Dermis microvascular lymphatic vessel endothelial cell (primary cell): Measurements from ENCODE around the gene ALK. TPM values are rescaled to one million over a fixed set of nuclear protein-coding genes. Genes with fewer than 3 reads are reported as not detected.
A peak's percentile ranks its signal among the peaks of the same experiment; 100 is the strongest.

ENCODE experiments used
- DNase-seq, 2 donors: peaks; one replicate each; pipeline versions ENCODE4 v3.0.0 to v3.0.0-alpha.2; 2010; ENCODE audit warnings: low read depth in 2 of 2
- total RNA-seq: library from RNA; depleted of rRNA; stranded (reverse); fragments of >200 nt; gene quantifications from 2 replicates; pipeline ENCODE4 v1.2.1, GENCODE V29; 2014

ALK gene
- total RNA-seq, result not detected in 2 replicates

DNA sequence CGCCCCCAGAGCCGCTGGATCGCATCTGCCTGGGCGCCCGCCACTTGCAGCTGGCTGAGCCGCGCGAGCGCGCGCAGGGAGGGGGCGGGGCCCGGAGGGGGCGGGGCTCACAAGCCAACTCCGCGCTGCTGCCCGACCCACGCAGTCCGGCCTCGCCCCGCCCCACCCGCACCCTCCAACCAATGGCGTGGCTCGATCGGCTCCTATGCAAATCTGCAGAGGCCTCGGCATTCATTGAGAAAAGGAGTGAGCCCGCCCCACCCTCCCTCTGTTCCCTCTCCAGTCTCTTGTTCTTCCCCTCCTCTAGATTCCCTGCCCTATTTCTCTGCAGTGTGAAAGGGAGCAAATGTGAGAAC lies at the start of gene ALK:
TSS of gene ALK (minus strand) at position 27 of the 356 bp plus-strand sequence. CDS start 927 bp downstream, outside the sequence.
- peak; percentile 29 to 78 for DNase-seq

DNA sequence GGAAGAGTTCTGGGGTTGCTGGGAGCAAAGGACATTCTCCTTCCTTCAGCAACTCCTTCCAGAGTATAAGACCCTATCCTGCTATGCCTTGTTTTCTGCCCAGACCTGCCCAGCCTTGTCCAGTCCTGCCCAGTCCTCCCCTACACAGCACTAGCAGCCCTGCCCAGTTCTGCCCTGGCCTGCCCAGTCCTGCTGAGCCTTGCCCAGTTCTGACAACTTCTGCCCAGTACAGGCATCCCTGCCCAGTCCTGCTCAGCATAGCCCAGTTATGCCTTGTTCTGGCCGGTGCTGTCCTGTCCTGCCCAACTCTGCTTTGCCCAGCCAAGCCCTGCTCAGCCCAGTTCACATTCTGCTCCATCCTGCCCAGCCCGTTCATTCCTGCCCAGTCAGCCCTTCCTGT lies 44.9 kb upstream of the ALK start:
- DNase-seq, result no peak

DNA sequence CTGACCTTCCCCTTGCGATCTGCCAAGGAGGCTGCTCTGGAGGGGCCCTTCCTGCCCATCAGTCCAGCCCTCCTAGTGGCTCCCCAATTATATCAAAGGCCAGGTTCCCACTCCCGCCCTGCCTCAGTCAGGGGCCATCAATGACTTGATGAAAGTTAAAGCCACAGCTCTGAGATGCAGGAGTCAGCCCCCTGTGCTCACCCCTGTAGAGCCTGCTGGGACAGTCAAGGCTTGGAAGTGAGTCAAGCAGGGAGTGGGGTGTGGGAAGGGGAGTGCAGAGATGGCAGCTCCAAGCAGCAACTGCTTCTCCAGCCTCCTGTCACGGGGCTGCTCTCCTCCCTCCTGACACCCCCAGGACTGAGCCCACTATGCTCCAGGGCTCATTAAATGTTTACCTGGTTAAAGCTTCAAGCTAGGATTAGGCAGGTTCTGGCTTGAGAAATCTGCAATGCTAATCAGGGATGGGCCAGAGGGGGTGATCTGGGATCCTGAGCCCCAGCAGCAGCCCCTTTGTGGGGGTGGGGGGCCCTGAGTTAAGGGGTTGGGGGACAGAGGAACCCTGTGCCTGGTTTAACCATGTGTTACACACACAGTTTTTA lies 42.7 kb upstream of the ALK start:
- DNase-seq, result no peak

DNA sequence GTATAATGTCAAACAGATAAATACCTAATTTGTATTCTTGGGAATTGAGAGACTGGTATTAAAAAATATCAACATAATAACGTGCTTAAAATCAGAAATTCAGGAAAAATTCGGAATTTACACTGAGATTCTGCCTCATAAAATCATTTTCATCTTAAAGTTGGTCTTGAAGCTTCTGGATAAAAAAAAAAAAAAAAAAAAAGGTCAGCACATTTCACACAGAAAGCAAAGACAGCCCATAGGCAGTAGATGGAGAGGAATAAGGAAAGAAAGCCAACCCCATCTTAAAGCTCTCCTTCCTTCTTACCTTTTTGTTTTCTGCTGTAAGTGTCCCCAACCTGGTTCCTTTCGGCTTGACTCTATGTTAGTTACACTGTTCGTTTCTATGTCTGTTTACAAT lies 41.5 kb upstream of the ALK start:
- DNase-seq, result no peak

DNA sequence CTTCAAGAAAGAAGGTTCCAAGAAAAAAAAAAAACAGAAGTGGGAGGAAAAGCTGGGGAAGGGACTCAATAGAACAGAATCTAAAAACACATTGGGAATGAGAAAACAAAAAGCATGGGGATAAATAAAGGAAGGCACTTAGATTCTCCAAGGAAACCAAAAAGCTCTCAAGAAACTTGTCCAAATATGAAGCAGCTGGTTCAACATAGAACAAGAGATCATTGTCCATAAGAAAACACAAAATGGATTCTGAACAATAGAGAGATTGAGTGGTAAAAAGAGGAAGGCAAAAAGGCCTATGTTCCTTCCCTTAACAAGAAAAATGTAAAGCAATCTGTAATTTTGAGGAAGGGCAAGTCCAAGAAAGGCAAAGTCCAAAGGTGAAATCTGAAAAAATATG lies 32.9 kb upstream of the ALK start:
- DNase-seq, result no peak

DNA sequence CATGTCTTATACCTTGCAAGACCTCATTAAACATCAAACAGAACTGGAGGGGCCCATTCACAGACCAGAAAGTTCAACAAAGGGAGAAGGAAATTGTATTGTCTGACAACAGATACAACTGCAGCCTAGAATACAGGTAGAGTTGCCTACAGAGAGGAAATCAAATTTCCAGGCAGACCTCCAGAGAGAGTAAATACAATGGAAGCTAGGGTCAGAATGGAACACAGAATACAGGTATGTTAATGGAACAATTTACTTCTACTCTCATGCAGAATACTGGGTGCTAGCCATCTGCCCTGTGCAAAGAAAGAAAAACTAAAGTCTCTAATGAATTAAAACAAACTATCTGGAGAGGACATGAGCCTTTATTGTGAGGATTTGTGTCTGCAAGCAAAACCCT lies 31.6 kb upstream of the ALK start:
- no peak for DNase-seq

DNA sequence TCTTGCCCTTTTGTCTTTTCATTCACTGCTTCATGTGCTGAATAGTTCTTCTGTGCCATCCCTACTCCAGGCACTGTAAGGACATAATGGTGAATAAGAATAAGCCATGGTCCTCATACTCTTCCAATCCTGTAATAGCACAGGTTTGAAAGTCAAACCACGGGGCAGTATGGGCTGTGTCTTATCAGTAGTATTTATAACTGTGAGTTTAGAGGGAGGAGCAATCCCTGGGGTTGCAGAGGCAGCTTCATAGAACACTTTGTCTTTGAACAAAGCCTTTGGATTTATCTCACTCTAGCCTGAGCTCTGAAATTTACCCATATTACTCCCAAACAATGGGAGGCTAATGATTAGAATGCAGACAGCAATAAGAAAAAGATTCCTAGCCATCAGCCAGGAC lies 30.2 kb upstream of the ALK start:
- no peak for DNase-seq

DNA sequence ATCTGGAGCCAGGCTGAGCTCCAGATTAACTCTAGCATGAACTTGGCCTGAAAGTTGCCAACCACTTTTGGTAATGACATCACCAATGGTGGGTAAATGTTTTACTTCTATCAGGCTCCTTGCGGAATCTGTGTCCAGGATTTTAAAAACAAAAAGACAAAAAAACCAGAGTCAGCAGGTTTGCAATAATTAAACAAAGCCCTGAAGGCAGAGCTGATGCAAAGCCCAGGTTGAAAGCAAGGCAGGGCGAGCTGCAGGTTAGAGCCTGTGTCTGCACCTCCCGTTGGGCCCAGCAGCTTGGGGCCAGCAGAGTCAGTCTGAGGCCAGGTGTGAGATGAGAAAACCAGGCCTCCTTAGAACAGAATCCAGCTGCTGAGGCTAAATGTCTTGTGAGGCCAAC lies 29.1 kb upstream of the ALK start:
- DNase-seq, result no peak

DNA sequence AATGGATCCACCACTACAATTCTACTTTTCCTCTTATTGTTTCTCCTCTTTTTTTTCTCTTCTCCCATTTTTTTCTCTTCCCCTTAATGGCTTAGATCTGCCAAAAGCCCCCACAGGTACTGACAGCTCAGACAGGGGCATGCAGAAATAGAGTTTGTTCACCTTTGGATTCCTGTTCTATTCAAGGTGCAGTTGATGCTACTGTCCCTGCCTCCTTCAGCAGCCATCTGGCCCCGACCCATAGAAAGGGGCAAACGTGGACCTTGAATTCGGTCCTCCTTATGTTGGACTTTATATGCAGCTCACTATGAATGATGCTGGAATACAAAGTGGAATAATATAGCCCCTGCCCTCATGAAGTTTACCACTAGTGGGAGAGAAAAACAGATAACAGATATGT lies 27.7 kb upstream of the ALK start:
- DNase-seq, result no peak

DNA sequence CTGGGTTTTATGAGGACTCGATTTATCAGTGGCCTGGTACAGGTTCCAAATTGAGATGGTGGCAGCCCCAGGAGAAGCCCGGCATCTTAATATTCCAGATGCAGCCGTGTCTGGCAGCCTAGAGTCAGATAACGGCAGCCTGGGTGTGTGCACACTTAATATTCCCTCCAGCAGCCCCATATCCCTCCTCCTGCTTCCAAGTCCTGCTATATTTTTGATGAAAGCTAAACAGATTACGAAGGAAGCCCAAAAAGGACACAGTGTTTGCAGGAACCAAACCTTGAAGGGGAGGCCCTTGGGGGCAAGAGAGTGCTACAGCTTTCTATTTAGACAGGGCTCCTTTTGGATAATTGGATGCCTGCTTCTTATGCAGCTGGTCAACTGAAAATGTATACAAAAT lies 25.1 kb upstream of the ALK start:
- no peak for DNase-seq

DNA sequence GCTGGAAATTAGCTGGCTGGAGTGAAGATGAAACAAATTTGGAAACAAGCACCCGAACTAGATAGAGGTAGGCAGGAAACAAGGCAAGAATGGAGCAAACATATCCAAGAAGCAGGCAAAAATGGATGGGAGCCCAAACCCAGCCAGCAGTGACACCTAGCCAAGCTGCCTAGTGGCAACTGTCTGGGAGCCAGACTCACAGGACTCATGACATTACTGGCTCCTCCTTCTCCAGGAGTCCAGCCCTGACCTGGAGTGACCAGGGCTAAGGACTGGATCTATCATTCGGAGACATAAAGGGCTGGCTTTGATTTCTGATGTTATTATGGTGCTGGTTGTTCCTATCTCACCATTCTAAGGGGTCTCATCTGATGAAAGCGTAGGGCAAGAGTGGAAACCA lies 21.3 kb upstream of the ALK start:
- no peak for DNase-seq

DNA sequence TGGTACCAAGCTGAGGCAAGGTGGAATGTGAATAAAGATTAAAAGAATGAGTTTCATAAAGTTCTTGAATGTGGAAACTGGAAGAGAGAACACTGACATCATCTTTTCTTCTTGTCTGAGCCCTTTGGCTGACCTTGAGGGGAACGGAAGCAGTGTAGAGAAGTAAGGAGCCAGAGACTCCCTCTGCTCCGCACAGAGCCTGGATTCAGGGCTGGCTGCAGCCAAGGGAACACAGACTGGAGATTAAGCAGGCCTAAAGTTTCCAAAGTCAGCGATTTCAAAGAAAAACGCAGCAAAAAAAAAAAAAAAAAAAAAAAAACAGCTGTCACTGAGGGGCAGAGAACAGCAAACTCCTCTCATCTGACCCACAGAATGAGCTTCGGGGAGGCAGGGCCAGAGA lies 19.3 kb upstream of the ALK start:
- DNase-seq, result no peak

DNA sequence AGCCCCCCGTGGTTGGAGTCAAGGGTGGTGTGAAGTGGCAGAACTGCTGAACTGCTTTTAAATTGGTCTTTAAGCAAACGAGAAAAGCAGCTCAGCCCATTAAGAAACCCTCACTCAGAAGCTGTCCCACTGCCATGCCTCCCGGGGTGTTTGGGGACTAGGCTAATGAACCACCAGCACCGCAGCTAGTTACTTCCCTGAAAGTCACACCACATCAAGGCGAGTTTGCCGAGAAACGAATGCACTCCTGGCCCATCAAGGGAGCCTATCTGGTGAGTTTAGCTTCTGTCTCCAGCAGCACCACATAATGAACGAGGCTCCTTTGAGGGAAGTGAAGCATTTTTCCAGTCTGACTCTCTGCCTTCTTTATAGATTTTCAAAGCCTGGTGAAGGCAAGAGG lies 14.6 kb upstream of the ALK start:
- no peak for DNase-seq

DNA sequence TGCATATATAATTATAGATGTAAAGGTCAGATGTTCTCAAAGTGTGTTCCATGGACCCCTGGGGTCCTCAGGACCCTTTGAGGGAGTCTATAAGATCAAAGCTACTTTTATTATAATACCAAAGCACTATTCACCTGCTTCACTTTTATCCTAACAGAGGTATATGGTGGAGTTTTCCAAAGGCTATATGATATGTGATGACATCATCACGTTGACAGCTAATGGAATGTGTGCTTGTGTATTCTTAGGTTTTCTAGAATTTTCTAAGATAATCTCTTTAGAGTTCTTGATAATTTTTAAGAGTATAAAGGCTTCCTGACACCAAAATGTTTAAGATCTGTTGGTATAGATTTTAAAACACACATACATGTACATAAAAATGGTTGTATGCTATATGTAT lies 10.4 kb upstream of the ALK start:
- no peak for DNase-seq

DNA sequence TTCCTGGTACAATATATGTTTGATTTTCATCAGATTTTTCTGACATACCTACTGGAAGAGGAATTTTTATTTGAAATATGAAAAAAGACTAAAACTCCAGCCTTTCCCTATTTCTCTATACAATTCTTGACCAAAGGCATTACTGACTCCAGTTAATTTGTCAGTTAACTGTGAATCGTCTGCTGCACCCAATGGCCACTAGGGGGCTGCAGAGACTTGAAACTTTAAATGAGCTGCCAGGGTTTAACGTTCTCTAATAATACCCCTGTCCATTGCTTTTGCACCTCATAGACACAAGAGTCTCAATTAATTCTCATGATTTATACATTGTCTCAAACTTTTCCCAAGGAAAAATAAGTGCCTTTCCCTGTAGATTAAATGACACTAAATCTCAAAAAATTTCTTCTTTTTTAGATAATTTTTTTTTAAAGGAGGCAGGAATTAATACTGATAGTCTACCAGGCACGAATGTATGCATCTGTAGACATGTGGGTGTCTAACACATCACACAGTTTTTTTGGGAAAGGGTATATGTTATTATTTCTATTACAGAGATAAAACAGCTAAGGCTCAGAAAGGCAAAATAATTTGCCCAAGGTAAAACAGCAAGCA lies 1.8 kb upstream of the ALK start:
- DNase-seq, result peak; percentile 22 to 62

DNA sequence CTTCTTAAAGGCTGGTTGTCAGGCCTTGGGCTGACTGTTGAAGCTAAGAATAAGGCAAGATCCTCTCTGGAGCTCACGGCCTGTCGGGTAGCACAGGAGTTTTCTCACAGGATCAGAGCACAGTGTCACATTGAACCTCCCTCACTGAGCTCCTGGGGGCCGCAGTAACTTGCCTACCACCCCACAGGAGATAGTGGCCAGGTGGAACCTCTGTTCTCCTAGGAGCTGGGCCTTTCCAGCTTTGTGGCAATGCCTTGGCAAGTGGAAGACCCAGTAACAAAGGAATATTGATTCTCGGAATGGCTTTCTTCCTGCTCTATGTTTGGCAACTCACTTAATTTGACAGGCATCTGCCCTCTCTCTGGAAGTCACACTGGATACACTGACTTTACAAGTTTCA lies 1.2 kb upstream of the ALK start:
- no peak for DNase-seq

DNA sequence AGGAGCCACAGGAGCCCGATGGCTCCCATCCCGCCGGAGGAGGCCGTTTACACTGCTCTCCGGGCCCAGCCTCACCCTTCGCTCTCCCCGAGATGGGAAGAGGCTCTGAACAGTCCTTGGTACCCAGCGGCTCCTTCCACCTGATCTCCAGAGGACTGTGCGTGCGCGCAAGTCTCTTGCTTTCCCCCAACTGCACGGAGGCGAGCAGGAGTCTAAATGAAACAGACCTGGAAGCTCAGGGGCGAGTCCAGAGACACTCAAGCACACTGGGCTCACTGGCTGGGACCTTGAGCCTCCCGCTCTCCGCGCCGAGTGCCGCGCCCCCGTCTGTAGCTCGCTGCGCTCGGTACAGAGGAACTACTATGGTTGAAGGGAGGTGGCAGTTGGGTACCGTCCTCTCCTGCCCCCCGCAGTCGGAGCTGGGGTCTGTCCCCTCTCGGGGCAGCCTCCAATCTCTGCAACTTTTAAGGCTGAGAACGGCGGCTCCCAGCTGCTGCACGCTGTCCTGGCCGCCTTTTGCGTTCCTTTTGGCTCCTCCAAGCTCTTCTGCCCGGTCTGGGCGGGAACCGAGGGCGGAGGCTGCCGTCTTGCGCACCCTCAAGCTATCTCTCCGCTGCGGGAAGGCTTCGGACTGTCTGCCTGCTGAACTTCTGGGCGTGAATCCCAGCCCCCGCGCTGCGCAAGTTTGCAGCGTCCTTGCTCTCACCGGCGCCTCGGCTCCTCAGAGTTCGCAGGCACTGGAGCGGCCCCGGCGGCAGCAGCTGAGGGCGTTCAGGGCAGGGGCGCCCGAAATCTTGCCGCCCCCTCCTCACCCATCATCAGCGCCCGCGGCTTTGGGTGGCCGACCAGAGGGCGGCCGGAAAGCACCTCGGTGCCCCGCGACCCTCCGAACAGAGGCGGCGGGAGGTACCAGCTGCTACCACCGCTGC lies 491 bp downstream of the ALK start:
- no peak for DNase-seq

DNA sequence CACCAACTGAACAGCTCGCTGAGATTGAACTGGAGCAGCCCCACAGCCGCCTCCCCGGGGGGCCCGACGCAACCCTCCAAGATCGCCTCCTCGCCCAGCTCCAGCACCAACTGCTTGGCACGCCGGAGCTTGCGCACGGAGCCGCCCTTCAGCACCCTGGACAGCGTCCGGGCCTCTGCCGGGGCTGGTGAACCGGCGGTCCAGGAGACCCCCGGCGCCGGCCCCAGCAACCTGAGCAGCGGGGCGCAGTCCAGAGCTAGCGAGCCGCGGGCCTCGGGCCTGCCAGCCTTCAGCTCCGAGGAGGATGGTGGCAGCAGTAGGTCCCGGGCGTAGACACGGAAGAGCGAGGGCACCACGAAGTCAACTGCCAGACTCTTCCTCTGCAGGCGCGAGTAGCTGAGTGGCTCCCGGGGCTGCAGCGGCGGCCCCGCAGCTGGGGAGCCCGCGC lies 1.2 kb downstream of the ALK start:
- DNase-seq, result peak in 1 of 2 donors; percentile 43

DNA sequence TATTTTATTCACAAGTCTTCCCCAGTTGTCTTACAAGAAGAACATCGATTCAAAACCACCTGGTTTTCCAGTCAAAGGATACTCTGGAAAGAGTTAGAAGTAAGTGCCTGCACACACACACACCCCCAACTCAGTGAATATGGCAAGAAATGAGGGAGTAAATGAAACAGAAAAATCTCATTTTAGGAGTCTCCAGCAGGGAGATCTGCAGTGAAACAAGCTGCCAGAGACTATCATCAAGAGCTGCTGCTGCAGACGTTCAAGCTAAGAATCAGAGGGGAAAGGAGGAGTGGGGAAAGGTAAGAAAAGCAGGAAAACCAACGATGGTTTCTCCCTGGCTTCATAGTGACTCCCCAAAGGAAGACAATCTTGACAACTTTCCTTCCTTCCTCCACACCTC lies 2.4 kb downstream of the ALK start:
- no peak for DNase-seq

DNA sequence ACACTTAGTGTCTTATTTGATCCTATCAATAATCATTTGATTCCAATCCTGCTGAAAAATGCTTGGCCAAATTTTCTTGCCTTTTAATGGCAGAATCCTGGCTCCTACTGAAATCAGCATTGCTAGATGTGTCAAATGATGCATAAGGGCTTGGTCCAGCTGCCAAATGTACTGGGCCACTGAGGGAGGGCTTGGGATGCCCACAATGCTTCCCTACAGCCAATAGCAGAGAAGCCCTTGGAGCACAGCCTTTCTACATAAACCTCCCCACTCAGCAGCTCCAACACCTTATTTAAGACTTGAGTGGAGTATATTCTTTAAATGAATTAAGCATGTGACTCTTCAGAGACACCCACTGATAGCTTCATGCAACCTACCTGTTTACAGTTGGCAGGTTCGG lies 3.6 kb downstream of the ALK start:
- no peak for DNase-seq

DNA sequence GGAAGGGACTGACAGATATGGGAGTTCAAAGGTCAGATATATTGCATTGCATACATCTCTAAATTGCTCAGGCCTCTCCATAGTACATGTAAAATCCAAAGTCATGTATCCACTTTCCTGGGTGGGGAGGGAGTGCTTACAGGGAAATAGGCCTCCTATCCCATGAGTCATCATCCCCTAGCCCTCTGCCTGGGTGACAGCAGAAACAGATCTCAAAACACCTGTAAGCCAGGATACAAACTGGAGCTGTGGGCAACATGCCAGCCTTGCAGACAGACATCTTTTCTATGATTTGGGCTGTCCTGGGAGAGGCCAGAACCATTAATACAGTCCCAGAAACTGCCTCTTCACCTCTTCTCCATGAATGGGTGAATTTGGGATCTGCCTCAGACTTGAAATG lies 4.8 kb downstream of the ALK start:
- no peak for DNase-seq

DNA sequence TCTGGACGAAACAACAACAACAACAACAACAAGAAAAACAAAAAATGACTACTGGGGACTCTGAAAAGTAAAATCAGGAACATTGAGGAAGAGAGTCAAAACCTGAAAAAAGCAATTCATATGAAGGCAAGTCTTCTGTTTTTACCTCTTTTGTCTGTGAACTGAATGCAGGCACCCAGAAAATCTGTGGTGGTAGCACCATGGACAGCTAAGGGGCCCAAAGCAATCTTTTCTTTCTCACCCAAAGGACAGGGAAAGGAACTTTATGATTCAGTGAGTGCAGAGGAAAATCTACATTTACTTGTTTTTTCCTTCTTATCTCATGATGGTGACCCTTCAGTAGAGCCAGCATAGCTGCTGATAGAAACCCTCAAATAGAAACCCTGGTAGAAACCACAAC lies 10.4 kb downstream of the ALK start:
- DNase-seq, result no peak

DNA sequence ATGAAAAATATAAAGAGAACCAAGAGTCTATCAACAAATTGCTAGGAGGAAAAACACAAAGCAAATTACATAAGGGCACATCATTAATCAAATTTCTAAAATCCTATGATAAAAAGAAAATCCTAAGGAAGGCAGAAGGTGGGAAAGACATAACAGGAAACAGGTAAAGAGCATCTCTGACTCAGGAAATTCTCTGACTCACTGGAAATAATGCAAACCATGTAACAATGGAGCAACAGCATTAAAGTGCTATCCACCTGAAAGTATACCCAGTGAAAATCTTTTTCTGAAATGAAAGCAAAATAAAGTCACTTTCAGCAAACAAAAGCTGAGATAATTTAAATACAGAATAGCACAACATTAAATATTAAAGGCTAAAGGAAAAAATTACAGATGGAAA lies 10.9 kb downstream of the ALK start:
- DNase-seq, result no peak
